Myometrial cell (primary cell): Measurements from ENCODE around the gene CSH1. TPM values are rescaled to one million over a fixed set of nuclear protein-coding genes. Genes with fewer than 3 reads are reported as not detected.

ENCODE experiments used
- total RNA-seq: library from RNA; depleted of rRNA; stranded (reverse); fragments of >200 nt; gene quantifications from 2 replicates; pipeline ENCODE4 v1.2.3, GENCODE V29; 2015

The CSH1 gene
- not detected in 2 replicates for total RNA-seq

DNA sequence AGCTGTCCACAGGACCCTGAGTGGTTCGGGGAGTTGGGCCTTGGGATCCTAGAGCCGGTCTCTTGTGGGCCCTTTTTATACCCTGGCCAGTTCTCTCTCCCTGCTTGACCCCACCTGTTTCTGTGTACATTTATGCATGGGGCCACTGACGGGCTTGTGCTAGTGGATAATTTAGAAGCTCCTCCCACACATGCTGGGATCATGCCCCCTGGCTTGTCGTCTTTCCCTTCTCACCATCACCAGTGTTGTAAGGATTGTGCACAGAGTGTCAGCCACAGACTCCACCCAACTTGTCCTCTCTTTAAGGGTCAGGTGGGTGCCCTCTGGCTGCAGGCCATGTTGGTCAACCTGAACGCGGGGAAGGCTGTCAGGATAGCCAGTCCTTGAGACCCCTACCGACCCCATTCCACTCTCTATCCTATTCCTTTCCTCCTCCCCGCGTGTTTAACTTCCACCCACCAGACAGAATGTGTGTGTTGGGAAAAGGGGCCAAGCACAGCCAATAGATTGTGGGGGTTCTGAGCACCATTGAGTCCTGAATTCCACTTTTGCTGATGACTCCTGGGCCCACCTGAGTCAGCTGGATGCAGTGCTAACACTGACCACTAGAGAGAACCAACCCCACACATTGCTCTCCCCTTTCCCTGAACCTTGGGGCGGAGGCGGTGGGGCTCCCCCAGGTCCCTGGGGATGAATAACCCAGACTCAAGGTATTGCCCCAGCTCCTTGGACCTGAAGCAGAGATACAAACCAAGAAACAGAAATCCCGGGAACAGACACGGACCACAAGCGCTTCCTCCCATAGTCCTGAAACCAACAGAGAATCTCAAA lies at the start of gene CSH1:
Gene CSH1, minus strand, starts transcription at position 51 of the 831 bp plus-strand sequence. CDS start 63 bp downstream, outside the sequence.

GRCh38 chr17:63931981-63932561 lies 35.7 kb upstream of the CSH1 start, which contains the start of gene CD79B:
Gene CD79B (minus strand): TSS chr17:63932331. CDS start chr17:63932261, 70 bp downstream.

GRCh38 chr17:63918789-63919305 lies 22.5 kb upstream of the CSH1 start, which contains the start of gene GH1:
Gene GH1 (minus strand): TSS chr17:63918839. CDS start chr17:63918776, 63 bp downstream.

DNA sequence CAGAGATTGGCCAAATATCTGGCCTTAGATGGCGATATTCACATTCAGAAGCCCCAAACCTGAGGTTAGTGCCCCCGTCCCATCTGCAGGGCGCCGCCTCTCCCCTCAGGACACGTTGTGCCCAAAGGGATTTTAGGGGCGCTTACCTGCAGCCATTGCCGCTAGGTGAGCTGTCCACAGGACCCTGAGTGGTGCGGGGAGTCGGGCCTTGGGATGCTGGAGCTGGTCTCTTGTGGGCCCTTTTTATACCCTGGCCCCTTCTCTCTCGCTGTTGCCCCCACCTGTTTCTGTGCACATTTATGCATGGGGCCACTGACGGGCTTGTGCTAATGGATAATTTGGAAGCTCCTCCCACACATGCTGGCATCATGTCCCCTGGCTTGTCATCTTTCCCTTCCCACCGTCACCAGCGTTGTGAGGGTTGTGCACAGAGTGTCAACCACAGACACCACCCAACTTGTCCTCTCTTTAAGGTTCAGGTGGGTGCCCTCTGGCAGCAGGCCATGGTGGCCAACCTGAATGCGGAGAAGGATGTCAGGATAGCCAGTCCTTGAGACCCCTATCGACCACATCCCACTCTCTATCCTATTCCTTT lies 14.8 kb upstream of the CSH1 start, which contains the start of gene CSHL1:
Gene CSHL1, minus strand, starts transcription at position 218 of the 595 bp plus-strand sequence. Its CDS starts 62 bp downstream, at position 156.

DNA sequence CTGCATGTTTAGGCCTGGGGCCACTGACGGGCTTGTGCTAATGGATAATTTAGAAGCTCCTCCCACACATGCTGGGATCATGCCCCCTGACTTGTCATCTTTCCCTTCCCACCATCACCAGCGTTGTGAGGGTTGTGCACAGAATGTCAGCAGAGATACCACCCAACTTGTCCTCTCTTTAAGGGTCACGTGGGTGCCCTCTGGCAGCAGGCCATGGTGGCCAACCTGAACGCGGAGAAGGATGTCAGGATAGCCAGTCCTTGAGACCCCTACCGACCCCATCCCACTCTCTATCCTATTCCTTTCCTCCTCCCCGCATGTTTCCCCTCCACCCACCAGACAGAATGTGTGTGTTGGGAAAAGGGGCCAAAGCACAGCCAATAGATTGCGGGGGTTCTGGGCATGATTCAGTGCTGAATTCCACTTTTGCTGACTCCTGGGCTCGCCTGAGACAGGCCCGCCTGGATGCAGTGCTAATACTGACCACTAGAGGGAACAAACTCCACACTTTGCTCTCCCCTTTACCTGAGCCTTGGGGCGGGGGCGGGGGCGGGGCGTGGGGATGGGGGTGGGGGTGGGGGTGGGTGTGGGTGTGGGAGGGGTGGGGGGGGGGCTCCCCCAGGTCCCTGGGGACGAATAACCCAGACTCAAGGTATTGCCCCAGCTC lies 14.3 kb downstream of the CSH1 start, which contains the start of gene GH2:
Gene GH2, minus strand, starts transcription at position 10 of the 667 bp plus-strand sequence. CDS start 143 bp downstream, outside the sequence.

DNA sequence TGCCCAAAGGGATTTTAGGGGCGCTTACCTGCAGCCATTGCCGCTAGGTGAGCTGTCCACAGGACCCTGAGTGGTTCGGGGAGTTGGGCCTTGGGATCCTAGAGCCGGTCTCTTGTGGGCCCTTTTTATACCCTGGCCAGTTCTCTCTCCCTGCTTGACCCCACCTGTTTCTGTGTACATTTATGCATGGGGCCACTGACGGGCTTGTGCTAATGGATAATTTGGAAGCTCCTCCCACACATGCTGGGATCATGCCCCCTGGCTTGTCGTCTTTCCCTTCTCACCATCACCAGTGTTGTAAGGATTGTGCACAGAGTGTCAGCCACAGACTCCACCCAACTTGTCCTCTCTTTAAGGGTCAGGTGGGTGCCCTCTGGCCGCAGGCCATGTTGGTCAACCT lies 22.8 kb downstream of the CSH1 start, which contains the start of gene CSH2:
Gene CSH2, minus strand, starts transcription at position 101 of the 400 bp plus-strand sequence. Its CDS starts 63 bp downstream, at position 38.

Other genes with a start within 250 kb of the CSH1 start
- 5.5 and 8.0 TPM in 2 replicates for gene LIMD2, start 196.4 kb downstream of the CSH1 start, total RNA-seq
- 22.5 and 32.9 TPM in 2 replicates for gene STRADA, start 154.8 kb downstream of the CSH1 start, total RNA-seq
- 25.5 and 31.1 TPM in 2 replicates for gene CCDC47, start 123.0 kb downstream of the CSH1 start, total RNA-seq
- 35.5 and 39.2 TPM in 2 replicates for gene DDX42, start 122.4 kb downstream of the CSH1 start, total RNA-seq
- gene PSMC5, start 69.1 kb downstream of the CSH1 start, total RNA-seq, result 61.3 and 66.9 TPM in 2 replicates
- 43.4 and 70.3 TPM in 2 replicates for gene FTSJ3, start 68.9 kb downstream of the CSH1 start, total RNA-seq
- gene SMARCD2, start 53.9 kb downstream of the CSH1 start, total RNA-seq, result 112 and 129 TPM in 2 replicates
- gene CSH2, start 22.9 kb downstream of the CSH1 start, total RNA-seq, result not detected in 2 replicates
- not detected in 2 replicates for gene GH2, start 14.6 kb downstream of the CSH1 start, total RNA-seq
- not detected in 2 replicates for gene CSHL1, start 14.7 kb upstream of the CSH1 start, total RNA-seq
- not detected in 2 replicates for gene GH1, start 22.3 kb upstream of the CSH1 start, total RNA-seq
- not detected in 2 replicates for gene CD79B, start 35.8 kb upstream of the CSH1 start, total RNA-seq
- 6.4 TPM in 1 of 2 replicates, not detected in the other for gene SCN4A, start 76.3 kb upstream of the CSH1 start, total RNA-seq
- under 0.01 TPM in 1 of 2 replicates, not detected in the other for gene PRR29, start 101.8 kb upstream of the CSH1 start, total RNA-seq
- gene ICAM2, start 124.1 kb upstream of the CSH1 start, total RNA-seq, result 0.18 TPM in 1 of 2 replicates, not detected in the other
- 8.1 and 10.3 TPM in 2 replicates for gene ERN1, start 233.6 kb upstream of the CSH1 start, total RNA-seq